OCI-M2 (cell line): ENCODE data around the gene MYBBP1A.
A peak's percentile ranks its signal among the peaks of the same experiment; 100 is the strongest.

Experiments used
- DNase-seq: peaks from one replicate; lab custom pipeline; 2025; ENCODE audit not compliant: unreplicated experiment; lab: John Stamatoyannopoulos, UW

The MYBBP1A gene

GRCh38 chr17:4573669-4574068 lies 18.5 kb upstream of the MYBBP1A start:
- no peak for DNase-seq

- no peak for DNase-seq
These were observed 17.9 kb upstream of the MYBBP1A start for GRCh38 chr17:4573115-4573514.

DNA sequence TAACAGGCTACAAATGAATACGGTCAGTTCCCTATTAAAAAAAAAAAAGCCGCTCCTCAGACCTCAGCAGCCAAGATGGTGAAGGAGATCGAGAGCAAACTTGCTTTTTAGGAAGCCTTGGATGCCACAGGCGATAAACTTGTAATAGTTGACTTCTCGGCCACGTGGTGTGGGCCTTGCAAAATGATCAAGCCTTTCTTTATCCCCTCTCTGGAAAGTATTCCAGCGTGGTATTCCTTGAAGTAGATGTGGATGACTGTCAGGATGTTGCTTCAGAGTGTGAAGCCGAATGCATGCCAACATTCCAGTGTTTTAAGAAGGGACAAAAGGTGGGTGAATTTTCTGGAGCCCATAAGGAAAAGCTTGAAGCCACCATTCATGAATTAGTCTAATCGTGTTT lies 16.9 kb upstream of the MYBBP1A start:
- no peak for DNase-seq

GRCh38 chr17:4569591-4569990 lies 14.4 kb upstream of the MYBBP1A start:
- no peak for DNase-seq

GRCh38 chr17:4566785-4567184 lies 11.6 kb upstream of the MYBBP1A start:
- DNase-seq: peak; percentile 48

DNA sequence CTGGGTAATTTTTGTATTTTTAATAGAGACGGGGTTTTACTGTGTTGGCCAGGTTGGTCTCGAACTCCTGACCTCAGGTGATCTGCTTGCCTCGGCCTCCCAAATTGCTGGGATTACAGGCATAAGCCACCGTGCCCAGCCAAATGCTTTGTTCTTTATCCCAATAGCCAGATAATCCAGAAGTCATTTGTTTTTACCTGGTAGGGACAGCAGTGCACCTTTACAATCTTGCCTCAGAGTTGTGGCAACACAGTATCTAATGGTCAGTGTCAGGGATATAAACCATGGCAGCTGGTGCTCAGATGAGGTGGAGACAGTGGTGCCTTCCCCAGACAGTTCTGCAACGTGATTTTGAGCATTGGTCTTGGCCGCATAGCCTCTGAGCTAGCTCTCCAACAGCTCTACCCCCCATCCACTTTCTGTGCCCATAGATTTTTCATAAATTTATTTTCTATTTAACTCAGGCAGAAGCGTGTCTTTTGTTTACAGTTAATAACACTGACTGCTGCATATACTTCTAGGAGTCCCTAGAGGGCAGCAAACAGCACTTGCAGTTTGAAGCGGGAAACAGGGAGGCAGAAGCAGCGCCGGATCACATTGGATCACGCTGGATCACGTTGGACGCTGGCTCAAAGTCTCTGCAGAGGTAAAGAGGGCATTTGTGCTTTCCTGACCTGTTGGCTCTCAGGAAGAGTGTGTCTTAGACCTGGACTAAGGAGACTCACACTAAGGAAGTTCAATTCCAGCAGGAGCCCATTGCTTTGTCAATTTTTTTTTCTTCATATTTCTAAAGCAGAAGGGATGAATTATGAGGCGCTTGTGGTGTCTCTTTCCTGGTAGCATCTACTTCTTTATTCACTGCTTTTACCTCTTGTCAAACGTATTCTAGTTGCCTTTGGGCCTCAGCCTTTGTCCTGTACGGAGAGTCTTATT lies 10.3 kb upstream of the MYBBP1A start:
- DNase-seq: peak; percentile 32

GRCh38 chr17:4562015-4562969 lies 7.1 kb upstream of the MYBBP1A start:
- no peak for DNase-seq

DNA sequence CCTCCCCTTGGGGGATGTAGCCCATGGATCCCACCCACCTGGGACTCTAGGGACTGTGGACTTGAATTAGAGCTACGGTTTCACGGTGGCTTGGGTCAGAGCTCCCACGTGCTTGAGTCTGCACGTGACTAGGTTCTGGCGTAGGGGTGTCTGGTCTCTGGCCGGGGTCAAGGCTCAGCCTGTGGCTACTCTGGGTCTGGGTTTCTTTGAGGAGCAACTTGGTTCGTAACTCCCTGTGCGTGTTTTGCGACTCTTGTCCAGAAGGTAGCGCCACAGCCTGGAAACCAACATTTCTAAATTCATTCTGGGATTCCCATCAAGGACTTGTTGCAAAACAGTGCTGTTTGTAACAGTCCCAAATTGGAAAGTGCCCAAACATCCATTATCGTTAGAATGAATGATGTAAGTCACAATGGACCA lies 5.7 kb upstream of the MYBBP1A start:
- no peak for DNase-seq

DNA sequence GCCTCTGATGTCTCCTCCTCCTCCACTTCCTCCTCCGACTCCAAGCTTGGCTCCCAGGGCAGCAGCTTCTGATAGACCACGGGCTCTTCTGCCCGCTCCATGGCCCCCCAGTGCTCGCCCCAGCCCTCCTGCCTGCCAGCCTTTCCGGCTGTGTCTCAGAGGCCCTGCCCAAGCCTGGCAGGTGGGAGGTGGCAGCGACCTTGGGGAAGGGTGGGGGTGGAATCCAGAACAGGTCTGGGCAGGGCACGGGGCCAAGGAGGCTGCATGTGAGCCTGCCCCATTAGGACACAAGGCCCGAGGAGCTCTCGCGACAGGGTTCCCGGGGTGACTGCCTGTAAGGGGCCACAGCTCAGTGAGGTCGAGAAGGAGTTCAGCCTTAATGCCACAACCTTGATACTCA lies 5.2 kb upstream of the MYBBP1A start, which contains the start of gene GGT6:
TSS of gene GGT6 (minus strand) at position 157 of the 400 bp plus-strand sequence. CDS start at position 101, 56 bp downstream.
- no peak for DNase-seq

DNA sequence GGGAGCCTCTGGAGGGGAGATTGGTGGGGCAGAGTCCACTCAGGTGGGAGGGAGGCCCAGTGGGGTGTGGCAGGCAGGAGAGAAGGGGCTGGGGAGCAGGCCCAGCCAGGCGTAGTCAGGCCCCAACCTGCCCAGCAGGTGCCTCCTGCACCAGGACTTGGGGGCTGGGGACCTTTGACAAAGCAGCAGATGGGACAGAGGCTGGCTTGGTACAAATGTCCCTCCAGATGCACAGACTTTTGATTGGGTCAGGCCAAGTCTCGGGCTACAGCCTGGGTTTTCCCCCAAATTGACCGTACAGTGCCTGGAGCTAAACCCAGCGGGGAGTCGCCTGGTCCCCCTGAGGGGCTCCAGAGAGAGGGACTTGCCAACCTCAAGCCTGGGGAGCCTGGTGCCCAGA lies 4.8 kb upstream of the MYBBP1A start:
- no peak for DNase-seq

- no peak for DNase-seq
These were observed 4.1 kb upstream of the MYBBP1A start for GRCh38 chr17:4559139-4559791.

GRCh38 chr17:4558347-4558971 lies 3.3 kb upstream of the MYBBP1A start:
- no peak for DNase-seq

DNA sequence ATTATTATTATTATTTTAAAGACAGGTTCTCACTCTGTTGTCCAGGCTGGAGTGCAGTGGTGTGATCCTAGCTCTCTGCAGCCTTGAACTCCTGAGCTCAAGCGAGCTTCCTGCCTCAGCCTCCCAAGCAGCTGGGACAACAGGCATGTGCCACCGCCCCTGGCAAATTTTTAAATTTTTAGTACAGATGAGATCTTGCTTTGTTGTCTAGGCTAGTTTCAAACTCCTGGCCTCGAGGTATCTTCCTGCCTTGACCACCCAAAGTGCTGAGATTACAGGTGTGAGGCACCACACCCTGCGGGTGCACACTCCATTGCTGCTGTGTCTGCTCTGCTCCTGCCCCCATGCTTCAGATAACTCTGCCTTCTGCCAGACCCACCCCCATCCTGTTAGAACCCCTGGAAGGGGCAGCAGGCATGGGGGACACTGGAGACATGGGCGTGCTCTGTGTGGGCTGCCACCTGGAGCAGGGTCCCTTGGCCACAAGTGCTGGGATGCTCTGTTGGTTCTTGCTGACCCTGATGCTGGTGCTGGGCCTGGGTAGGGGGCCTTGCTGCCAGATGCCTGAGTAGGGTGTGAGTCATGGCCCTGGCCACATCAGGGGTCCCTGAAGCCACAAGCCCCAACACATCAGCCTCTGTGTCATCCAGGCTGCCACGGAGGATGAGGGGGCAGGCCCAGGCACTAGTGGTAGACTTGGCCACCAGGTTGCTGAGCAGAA lies 2.6 kb upstream of the MYBBP1A start:
- DNase-seq: no peak

DNA sequence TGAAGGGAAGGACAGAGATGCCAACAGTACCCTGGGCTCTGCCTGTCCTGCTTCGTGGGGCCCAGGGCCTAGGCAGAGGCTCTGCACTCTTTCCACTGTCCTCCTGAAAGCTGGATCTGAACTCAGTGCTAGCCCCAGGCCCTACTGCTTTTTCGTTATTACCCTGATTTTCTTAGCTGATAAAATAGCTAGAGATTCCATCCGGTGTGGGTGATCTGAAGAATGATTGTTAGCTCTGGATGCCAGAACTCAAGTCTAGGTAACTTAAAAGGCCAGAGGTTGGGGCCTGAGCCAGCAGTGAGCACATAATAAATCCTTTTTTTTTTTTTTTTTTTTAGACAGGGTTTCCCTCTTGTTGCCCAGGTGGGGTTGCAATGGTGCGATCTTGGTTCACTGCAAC lies 1.8 kb upstream of the MYBBP1A start:
- no peak for DNase-seq

DNA sequence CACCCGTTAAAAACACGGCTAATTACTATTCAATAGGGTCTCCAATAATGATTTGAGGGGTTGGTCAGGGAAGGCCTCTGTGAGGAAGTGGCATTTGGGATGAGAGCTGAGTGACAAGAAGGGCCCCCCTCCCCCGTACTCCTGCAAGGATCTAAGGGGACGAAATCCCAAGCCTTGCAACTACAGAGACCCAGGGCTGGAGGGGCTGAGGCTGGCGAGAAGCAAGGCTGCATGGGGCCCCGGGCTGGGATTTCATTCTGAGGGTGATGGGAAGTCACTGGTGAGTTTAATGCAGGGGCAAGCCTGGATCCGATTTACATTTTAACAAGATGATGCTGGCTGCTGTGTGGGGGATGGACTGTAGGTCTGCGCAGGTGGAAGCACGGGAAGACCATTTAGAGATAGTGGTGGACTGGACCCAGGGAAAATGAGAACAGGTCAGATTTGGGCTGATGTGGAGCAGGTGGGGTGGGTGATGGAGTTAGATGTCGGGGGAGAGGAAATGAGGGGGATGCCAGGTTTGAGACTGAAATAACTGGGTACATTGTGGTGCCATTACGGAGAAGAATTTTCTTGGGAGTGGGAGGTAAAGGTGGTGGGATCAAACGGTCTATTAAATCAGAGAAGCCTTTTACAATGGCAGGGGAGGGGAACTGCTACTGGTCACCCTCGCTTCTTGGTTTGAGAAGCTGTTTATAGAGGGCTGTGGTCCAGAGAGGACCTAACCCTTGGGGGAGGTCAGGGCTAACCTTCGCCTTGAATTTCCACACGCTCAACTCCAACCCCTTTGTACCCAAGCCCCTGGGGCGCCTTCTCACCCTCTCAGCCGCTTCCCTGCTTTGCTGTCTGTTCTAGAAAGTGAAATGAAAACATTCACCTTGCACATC lies 932 bp upstream of the MYBBP1A start:
- no peak for DNase-seq

- DNase-seq: no peak
These were observed 665 bp downstream of the MYBBP1A start for GRCh38 chr17:4554441-4554996.

GRCh38 chr17:4553669-4554068 lies 1.5 kb downstream of the MYBBP1A start:
- DNase-seq: no peak

DNA sequence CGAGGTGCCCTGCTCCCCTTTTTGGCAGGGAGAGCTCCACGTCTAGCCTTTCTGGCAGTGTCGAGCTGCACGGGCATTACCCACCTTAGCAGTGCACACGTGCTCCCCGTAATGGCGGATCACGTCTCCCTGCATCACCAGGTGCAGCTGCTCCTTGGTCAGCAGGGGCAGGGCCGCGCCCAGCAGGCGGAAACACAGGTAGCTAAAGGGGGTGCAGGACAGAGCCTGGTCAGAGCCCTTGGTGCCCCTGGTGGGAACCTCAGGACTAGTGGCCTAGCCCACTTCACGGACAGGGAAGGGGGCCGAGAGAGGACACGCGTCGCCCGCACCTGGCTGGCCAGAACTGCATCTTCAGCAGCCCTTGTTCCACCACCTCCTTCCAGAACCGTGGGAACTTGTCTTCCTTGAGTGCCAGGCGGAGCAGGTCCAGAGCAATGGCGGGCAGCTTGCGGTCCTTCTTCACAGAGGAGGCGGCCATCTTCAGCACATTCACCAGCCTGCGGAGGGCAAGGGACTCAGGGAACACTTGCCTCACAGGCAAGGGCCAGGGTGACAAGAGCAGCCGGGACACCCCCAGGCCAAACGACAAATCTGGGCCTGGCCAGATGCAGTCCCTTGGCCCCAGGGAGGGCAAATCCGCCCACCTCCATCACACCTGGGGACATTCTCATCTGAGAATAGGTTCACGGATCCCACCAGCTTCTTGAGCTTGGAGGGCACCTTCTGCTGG lies 3.2 kb downstream of the MYBBP1A start:
- no peak for DNase-seq
